LNCAP (cell line): ENCODE data around the gene RAX2.

ENCODE experiments used
- CTCF ChIP-seq: fragments of 450-650 bp; IDR thresholded peaks from 2 replicates; pipeline ENCODE4 v1.5.1; 2017; ENCODE audit warnings: mild to moderate bottlenecking

Gene RAX2

GRCh38 chr19:3814648-3815047, 42.6 kb upstream of the RAX2 start:
- no peak for TF ChIP-seq CTCF

GRCh38 chr19:3813473-3814392, 41.7 kb upstream of the RAX2 start:
- TF ChIP-seq CTCF, result no peak

GRCh38 chr19:3810708-3811355, 38.8 kb upstream of the RAX2 start:
- no peak for TF ChIP-seq CTCF

- no peak for TF ChIP-seq CTCF
Measured at GRCh38 chr19:3809881-3810707, 38.1 kb upstream of the RAX2 start.

- no peak for TF ChIP-seq CTCF
Measured at GRCh38 chr19:3808420-3809143, 36.6 kb upstream of the RAX2 start.

GRCh38 chr19:3807574-3808354, 35.7 kb upstream of the RAX2 start:
- TF ChIP-seq CTCF, result no peak
